HEK293 (cell line): ENCODE data around the gene ARHGAP23.

Experiments used
- CTCF ChIA-PET: fragments of 350-600 bp; formaldehyde crosslinking; extraction: SDS; loops from one replicate; lab custom pipeline; 2021; ENCODE audit warnings: antibody characterized with exemption; lab: Yijun Ruan, JAX
- POLR2A ChIA-PET: fragments of 300-600 bp; formaldehyde crosslinking; extraction: SDS; loops from one replicate; lab custom pipeline; 2020; ENCODE audit warnings: antibody characterized with exemption, inconsistent platforms; lab: Yijun Ruan, JAX
- H3K27ac ChIP-seq: fragments of 200-500 bp; sonication (Bioruptor generic); 2 replicates; pipeline ENCODE4 v1.5.1; 2014; ENCODE audit warnings: low read depth, low read length, control low read depth, inconsistent platforms; ENCODE audit errors: extremely low read depth
- H3K36me3 ChIP-seq, 2 experiments: fragments of 200-500 bp in 1 of 2; sonication (Bioruptor generic) in 1 of 2; 1 replicate in 1 of 2; 2 replicates in 1 of 2; pipeline ENCODE4 v1.5.1; 2014 to 2017; ENCODE audit warnings: inconsistent platforms in 2 of 2, low read length in 2 of 2; ENCODE audit not compliant: control insufficient read depth in 2 of 2, insufficient read depth in 1 of 2
- H3K4me1 ChIP-seq: fragments of 200-500 bp; sonication (Bioruptor generic); 2 replicates; pipeline ENCODE4 v1.5.1; 2014; ENCODE audit warnings: mild to moderate bottlenecking, low read length, inconsistent platforms; ENCODE audit not compliant: control insufficient read depth, insufficient read depth
- H3K4me3 ChIP-seq: 2 replicates; pipeline ENCODE4 v1.5.1; 2011; ENCODE audit warnings: low read depth, mild to moderate bottlenecking, control low read depth, low read length, moderate library complexity
- H3K9me3 ChIP-seq: fragments of 200-500 bp; sonication (Bioruptor generic); 2 replicates; pipeline ENCODE4 v1.5.1; 2014; ENCODE audit warnings: low read depth, low read length, inconsistent platforms; ENCODE audit not compliant: control insufficient read depth, insufficient read depth
- EGR2 ChIP-seq: fragments of 450-650 bp; formaldehyde crosslinking; IDR thresholded peaks from 2 replicates; pipeline ENCODE4 v1.5.1; 2016; ENCODE audit warnings: low read depth, missing biosample characterization, missing genetic modification characterization
- GLIS2 ChIP-seq: fragments of 450-650 bp; formaldehyde crosslinking; IDR thresholded peaks from 2 replicates; pipeline ENCODE4 v1.5.1; 2016; ENCODE audit warnings: missing biosample characterization, missing genetic modification characterization
- HOXC10 ChIP-seq: sonication (generic); formaldehyde crosslinking; IDR thresholded peaks from 2 replicates; pipeline ENCODE4 v1.8.1; 2023; ENCODE audit warnings: mild to moderate bottlenecking, missing genetic modification reagents
- HOXD13 ChIP-seq: sonication (generic); formaldehyde crosslinking; IDR thresholded peaks from 2 replicates; pipeline ENCODE4 v1.8.0; 2022; ENCODE audit warnings: missing genetic modification reagents, borderline replicate concordance
- KLF1 ChIP-seq: fragments of 450-650 bp; formaldehyde crosslinking; IDR thresholded peaks from 2 replicates; pipeline ENCODE4 v1.5.1; 2016; ENCODE audit warnings: missing biosample characterization, missing genetic modification characterization
- KLF17 ChIP-seq: fragments of 450-650 bp; formaldehyde crosslinking; IDR thresholded peaks from 2 replicates; pipeline ENCODE4 v1.5.1; 2016; ENCODE audit warnings: missing biosample characterization, missing genetic modification characterization
- KLF7 ChIP-seq: fragments of 450-650 bp; formaldehyde crosslinking; IDR thresholded peaks from 2 replicates; pipeline ENCODE4 v1.5.1; 2016; ENCODE audit warnings: missing biosample characterization, missing genetic modification characterization, borderline replicate concordance
- OVOL3 ChIP-seq: fragments of 450-650 bp; formaldehyde crosslinking; IDR thresholded peaks from 2 replicates; pipeline ENCODE4 v1.5.1; 2016; ENCODE audit warnings: missing biosample characterization, missing genetic modification characterization
- PATZ1 ChIP-seq: fragments of 450-650 bp; formaldehyde crosslinking; IDR thresholded peaks from 2 replicates; pipeline ENCODE4 v1.5.1; 2016; ENCODE audit warnings: missing biosample characterization, missing genetic modification characterization
- PRDM10 ChIP-seq: fragments of 450-650 bp; formaldehyde crosslinking; IDR thresholded peaks from 2 replicates; pipeline ENCODE4 v1.5.1; 2016; ENCODE audit warnings: missing biosample characterization, missing genetic modification characterization
- SALL2 ChIP-seq: fragments of 450-650 bp; formaldehyde crosslinking; IDR thresholded peaks from 2 replicates; pipeline ENCODE4 v1.5.0; 2017; ENCODE audit warnings: missing biosample characterization, mild to moderate bottlenecking, missing genetic modification characterization, borderline replicate concordance
- SP3 ChIP-seq: fragments of 450-650 bp; formaldehyde crosslinking; IDR thresholded peaks from 2 replicates; pipeline ENCODE4 v1.5.1; 2016; ENCODE audit warnings: missing biosample characterization, missing genetic modification characterization
- SP7 ChIP-seq: fragments of 450-650 bp; formaldehyde crosslinking; IDR thresholded peaks from 2 replicates; pipeline ENCODE4 v1.5.1; 2016; ENCODE audit warnings: missing biosample characterization, missing genetic modification characterization
- ZBTB48 ChIP-seq: fragments of 450-650 bp; formaldehyde crosslinking; IDR thresholded peaks from 2 replicates; pipeline ENCODE4 v1.5.1; 2016; ENCODE audit warnings: missing biosample characterization, missing genetic modification characterization
- ZBTB7A ChIP-seq: fragments of 450-650 bp; formaldehyde crosslinking; IDR thresholded peaks from 2 replicates; pipeline ENCODE4 v1.5.1; 2016; ENCODE audit warnings: low read depth, missing biosample characterization, missing genetic modification characterization
- ZFHX2 ChIP-seq: fragments of 450-650 bp; formaldehyde crosslinking; conservative IDR thresholded peaks from 2 replicates; pipeline ENCODE4 v1.5.1; 2016; ENCODE audit warnings: missing biosample characterization, missing genetic modification characterization
- ZNF221 ChIP-seq: fragments of 450-650 bp; formaldehyde crosslinking; IDR thresholded peaks from 2 replicates; pipeline ENCODE4 v1.5.1; 2017; ENCODE audit warnings: missing biosample characterization, missing genetic modification characterization, borderline replicate concordance
- ZNF335 ChIP-seq: fragments of 450-650 bp; formaldehyde crosslinking; conservative IDR thresholded peaks from 2 replicates; pipeline ENCODE4 v1.5.1; 2016; ENCODE audit warnings: missing biosample characterization, missing genetic modification characterization
- ZNF501 ChIP-seq: fragments of 450-650 bp; formaldehyde crosslinking; IDR thresholded peaks from 2 replicates; pipeline ENCODE4 v1.5.1; 2016; ENCODE audit warnings: missing biosample characterization, missing genetic modification characterization
- ZNF596 ChIP-seq: fragments of 450-650 bp; IDR thresholded peaks from 2 replicates; pipeline ENCODE4 v1.5.0; 2018; ENCODE audit warnings: missing biosample characterization, mild to moderate bottlenecking, missing genetic modification characterization, moderate library complexity
- ZNF785 ChIP-seq: fragments of 450-650 bp; formaldehyde crosslinking; IDR thresholded peaks from 2 replicates; pipeline ENCODE4 v1.5.1; 2016; ENCODE audit warnings: missing biosample characterization, missing genetic modification characterization
- ZSCAN4 ChIP-seq: fragments of 450-650 bp; formaldehyde crosslinking; IDR thresholded peaks from 2 replicates; pipeline ENCODE4 v1.5.1; 2017; ENCODE audit warnings: missing biosample characterization, missing genetic modification characterization
- TF ChIP-seq, protein P1 (sequence below): fragments of 450-650 bp; formaldehyde crosslinking; optimal IDR thresholded peaks from 2 replicates; pipeline ENCODE3; 2016; ENCODE audit warnings: missing biosample characterization, mild to moderate bottlenecking, missing genetic modification characterization
- TF ChIP-seq, protein P2 (sequence below): fragments of 450-650 bp; formaldehyde crosslinking; IDR thresholded peaks from 2 replicates; pipeline ENCODE4 v1.5.1; 2017; ENCODE audit warnings: missing biosample characterization, missing genetic modification characterization

Gene ARHGAP23

GRCh38 chr17:38418693-38419507 lies 9.4 kb upstream of the ARHGAP23 start (continued):
- TF ChIP-seq PATZ1 (0 out of 2 replicates have a peak, but pooled peaks have one; percentile 38), ZBTB48 (tag by site-specific recombination) (no peak), SP3 (tag by site-specific recombination) (0 out of 2 replicates have a peak, but pooled peaks have one; percentile 28), ZSCAN4 (tag by site-specific recombination) (peak; percentile 76; the same call in 1 of the 2 replicates), SALL2 (tag by site-specific recombination) (no peak), ZNF501 (tag by site-specific recombination) (no peak), ZBTB7A (tag by site-specific recombination) (0 out of 2 replicates have a peak, but pooled peaks have one; percentile 17), GLIS2 (tag by site-specific recombination) (peak; percentile 72), ZNF785 (tag by site-specific recombination) (no peak), HOXC10 (CRISPR knock-in tag) (no peak), OVOL3 (no peak), HOXD13 (CRISPR knock-in tag) (no peak)
- TF ChIP-seq, protein P1, sequence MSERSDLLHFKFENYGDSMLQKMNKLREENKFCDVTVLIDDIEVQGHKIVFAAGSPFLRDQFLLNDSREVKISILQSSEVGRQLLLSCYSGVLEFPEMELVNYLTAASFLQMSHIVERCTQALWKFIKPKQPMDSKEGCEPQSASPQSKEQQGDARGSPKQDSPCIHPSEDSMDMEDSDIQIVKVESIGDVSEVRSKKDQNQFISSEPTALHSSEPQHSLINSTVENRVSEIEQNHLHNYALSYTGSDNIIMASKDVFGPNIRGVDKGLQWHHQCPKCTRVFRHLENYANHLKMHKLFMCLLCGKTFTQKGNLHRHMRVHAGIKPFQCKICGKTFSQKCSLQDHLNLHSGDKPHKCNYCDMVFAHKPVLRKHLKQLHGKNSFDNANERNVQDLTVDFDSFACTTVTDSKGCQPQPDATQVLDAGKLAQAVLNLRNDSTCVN (tag by site-specific recombination): peak; percentile 45
- TF ChIP-seq, all 188 proteins: peak for 8

GRCh38 chr17:38419508-38419981 lies 8.7 kb upstream of the ARHGAP23 start:
- Histone ChIP-seq H3K27ac (no peak overlapping the region), H3K36me3 (no peaks in the 10 kb centered on the region), H3K4me1 (peaks cover 12% of the 10 kb centered on the region), H3K4me3 (peak overlapping the region; percentile 25), H3K9me3 (no peaks in the 10 kb centered on the region)
- POLR2A ChIA-PET: interaction anchor here (0.5 to 1.6 kb wide), 4 partner anchors 24 to 248 kb away, joined by 3 to 5 read pairs (median 4); partner anchors contain the start of gene SOCS7
- CTCF ChIA-PET: interaction anchor here (0.7 to 14.8 kb wide), 4 partner anchors 17 to 89 kb away, joined by 3 to 324 read pairs (median 4); partner anchors contain the start of gene SOCS7
- TF ChIP-seq KLF17 (peak; percentile 75), ZNF596 (no peak), SP7 (tag by site-specific recombination) (0 out of 2 replicates have a peak, but pooled peaks have one; percentile 26), ZNF221 (tag by site-specific recombination) (no peak), ZNF335 (tag by site-specific recombination) (peak; percentile 87), EGR2 (tag by site-specific recombination) (peak; percentile 76), ZFHX2 (tag by site-specific recombination) (peak; percentile 83), KLF7 (no peak), PRDM10 (tag by site-specific recombination) (peak; percentile 63), KLF1 (tag by site-specific recombination) (peak; percentile 39; the same call in 1 of the 2 replicates)
- TF ChIP-seq, protein P2, sequence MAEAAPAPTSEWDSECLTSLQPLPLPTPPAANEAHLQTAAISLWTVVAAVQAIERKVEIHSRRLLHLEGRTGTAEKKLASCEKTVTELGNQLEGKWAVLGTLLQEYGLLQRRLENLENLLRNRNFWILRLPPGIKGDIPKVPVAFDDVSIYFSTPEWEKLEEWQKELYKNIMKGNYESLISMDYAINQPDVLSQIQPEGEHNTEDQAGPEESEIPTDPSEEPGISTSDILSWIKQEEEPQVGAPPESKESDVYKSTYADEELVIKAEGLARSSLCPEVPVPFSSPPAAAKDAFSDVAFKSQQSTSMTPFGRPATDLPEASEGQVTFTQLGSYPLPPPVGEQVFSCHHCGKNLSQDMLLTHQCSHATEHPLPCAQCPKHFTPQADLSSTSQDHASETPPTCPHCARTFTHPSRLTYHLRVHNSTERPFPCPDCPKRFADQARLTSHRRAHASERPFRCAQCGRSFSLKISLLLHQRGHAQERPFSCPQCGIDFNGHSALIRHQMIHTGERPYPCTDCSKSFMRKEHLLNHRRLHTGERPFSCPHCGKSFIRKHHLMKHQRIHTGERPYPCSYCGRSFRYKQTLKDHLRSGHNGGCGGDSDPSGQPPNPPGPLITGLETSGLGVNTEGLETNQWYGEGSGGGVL: peak; percentile 72
